SK-N-SH (cell line): ENCODE results near the gene TMEM132E. TPM values are rescaled to one million over a fixed set of nuclear protein-coding genes. Genes with fewer than 3 reads are reported as not detected.

Experiments
- CTCF ChIA-PET: fragments of 300-600, 350-600 bp; formaldehyde crosslinking; extraction: SDS; loops from one replicate; lab custom pipeline; 2021; lab: Yijun Ruan, JAX
- POLR2A ChIA-PET: fragments of 350-600 bp; sonication (Branson Sonifier 250); formaldehyde crosslinking; extraction: SDS; loops from one replicate; lab custom pipeline; 2020; ENCODE audit warnings: antibody characterized with exemption, inconsistent platforms; lab: Yijun Ruan, JAX
- DNase-seq: peaks from one replicate; pipeline ENCODE4 v3.0.0; 2012
- H2AFZ ChIP-seq: fragments of 200-600 bp; sonication (generic); 2 replicates; pipeline ENCODE4 v1.8.1; 2016; ENCODE audit warnings: antibody characterized with exemption, mild to moderate bottlenecking, low read depth
- H3F3A ChIP-seq: fragments of 200-600 bp; sonication (generic); replicated peaks from 2 replicates; pipeline ENCODE3; 2016; ENCODE audit warnings: antibody characterized with exemption, mild to moderate bottlenecking; ENCODE audit not compliant: insufficient read depth
- H3K27ac ChIP-seq, 2 experiments: fragments of 200-500 bp in 1 of 2; fragments of 200-600 bp in 1 of 2; sonication (Bioruptor generic) in 1 of 2; sonication (generic), shearing (Covaris generic) in 1 of 2; 2 replicates each; pipeline versions ENCODE4 v1.5.1 to v1.6.1; 2014 to 2016; ENCODE audit warnings: low read depth in 2 of 2, inconsistent platforms in 1 of 2, low read length in 1 of 2, mild to moderate bottlenecking in 1 of 2, mixed read lengths in 1 of 2
- H3K27me3 ChIP-seq: fragments of 200-600 bp; sonication (generic), shearing (Covaris generic); 2 replicates; pipeline ENCODE4 v1.6.1; 2016; ENCODE audit warnings: mixed run types; ENCODE audit not compliant: insufficient read depth
- H3K36me3 ChIP-seq, 2 experiments: fragments of 200-500 bp in 1 of 2; fragments of 200-600 bp in 1 of 2; sonication (Bioruptor generic) in 1 of 2; sonication (generic) in 1 of 2; replicated peaks in 1 of 2; 2 replicates each; pipeline versions ENCODE3 to v1.5.1; 2014 to 2016; ENCODE audit warnings: low read length in 1 of 2, mild to moderate bottlenecking in 1 of 2; ENCODE audit not compliant: insufficient read depth in 2 of 2, control insufficient read depth in 1 of 2
- H3K4me1 ChIP-seq, 2 experiments: fragments of 200-500 bp in 1 of 2; fragments of 200-600 bp in 1 of 2; sonication (Bioruptor generic) in 1 of 2; sonication (generic), shearing (Covaris generic) in 1 of 2; 2 replicates each; pipeline versions ENCODE4 v1.5.1 to v1.6.1; 2014 to 2016; ENCODE audit warnings: low read depth in 1 of 2, low read length in 1 of 2, mixed run types in 1 of 2; ENCODE audit not compliant: insufficient read depth in 2 of 2, control insufficient read depth in 1 of 2
- H3K4me2 ChIP-seq: fragments of 200-600 bp; sonication (generic), shearing (Covaris generic); 2 replicates; pipeline ENCODE4 v1.6.1; 2017; ENCODE audit warnings: mixed run types
- H3K4me3 ChIP-seq, 2 experiments: fragments of 200-500 bp in 1 of 2; fragments of 200-600 bp in 1 of 2; sonication (Bioruptor generic) in 1 of 2; sonication (generic), shearing (Covaris generic) in 1 of 2; 2 replicates each; pipeline versions ENCODE4 v1.5.1 to v1.8.1; 2014 to 2016; ENCODE audit warnings: low read depth in 2 of 2, inconsistent platforms in 1 of 2, low read length in 1 of 2, mild to moderate bottlenecking in 1 of 2, mixed read lengths in 1 of 2, moderate library complexity in 1 of 2
- H3K79me2 ChIP-seq: fragments of 200-600 bp; sonication (generic); 2 replicates; pipeline ENCODE4 v1.8.1; 2017; ENCODE audit warnings: mild to moderate bottlenecking; ENCODE audit not compliant: insufficient read depth
- H3K9ac ChIP-seq: fragments of 200-600 bp; sonication (generic); 2 replicates; pipeline ENCODE4 v1.6.1; 2017; ENCODE audit warnings: mixed run types
- H3K9me2 ChIP-seq: fragments of 200-600 bp; sonication (generic); 2 replicates; pipeline ENCODE4 v1.6.1; 2017; ENCODE audit warnings: mixed run types
- H3K9me3 ChIP-seq: fragments of 200-600 bp; sonication (generic); 2 replicates; pipeline ENCODE4 v1.6.1; 2017; ENCODE audit warnings: mixed run types, mild to moderate bottlenecking, moderate library complexity
- H4K20me1 ChIP-seq: fragments of 200-600 bp; sonication (generic); 2 replicates; pipeline ENCODE4 v1.6.1; 2017; ENCODE audit warnings: mild to moderate bottlenecking, mixed run types; ENCODE audit not compliant: insufficient read depth
- CHD2 ChIP-seq: fragments of 150-350 bp; IDR thresholded peaks from 2 replicates; pipeline ENCODE4 v1.6.1; 2018; ENCODE audit warnings: low read length; ENCODE audit not compliant: partially characterized antibody
- ELF1 ChIP-seq: IDR thresholded peaks from 2 replicates; pipeline ENCODE4 v1.4.0; 2012
- GABPA ChIP-seq: IDR thresholded peaks from 2 replicates; pipeline ENCODE4 v1.4.0; 2012; ENCODE audit warnings: low read depth, mild to moderate bottlenecking
- JUND ChIP-seq: IDR thresholded peaks from 2 replicates; pipeline ENCODE4 v1.4.0; 2012
- MEF2A ChIP-seq: IDR thresholded peaks from 2 replicates; pipeline ENCODE4 v1.4.0; 2012; ENCODE audit warnings: low read depth, borderline replicate concordance
- MXI1 ChIP-seq: IDR thresholded peaks from 2 replicates; pipeline ENCODE4 v1.6.1; 2012; ENCODE audit warnings: mild to moderate bottlenecking, low read depth, low read length, improper control_type of control experiment
- NRF1 ChIP-seq: IDR thresholded peaks from 2 replicates; pipeline ENCODE4 v1.6.1; 2012; ENCODE audit warnings: low read depth, mild to moderate bottlenecking, low read length
- POLR2AphosphoS5 ChIP-seq: IDR thresholded peaks from 2 replicates; pipeline ENCODE4 v1.6.1; 2012; ENCODE audit warnings: low read depth, low read length
- RAD21 ChIP-seq: IDR thresholded peaks from 2 replicates; pipeline ENCODE4 v1.6.1; 2012; ENCODE audit warnings: mild to moderate bottlenecking, low read length
- TAF1 ChIP-seq: IDR thresholded peaks from 2 replicates; pipeline ENCODE4 v1.6.1; 2012; ENCODE audit warnings: low read depth, mild to moderate bottlenecking, low read length, moderate library complexity, borderline replicate concordance
- TEAD4 ChIP-seq: IDR thresholded peaks from 2 replicates; pipeline ENCODE4 v1.4.0; 2012; ENCODE audit warnings: mild to moderate bottlenecking, borderline replicate concordance; ENCODE audit not compliant: insufficient read depth
- WGBS: methylation state at CpG from one replicate; pipeline ENCODE4 v1.1.6; 2017; ENCODE audit warnings: low lambda C conversion rate; 5-methylcytosine and 5-hydroxymethylcytosine counted together
- polyA plus RNA-seq, 3 experiments: library from polyadenylated mRNA; depleted of rRNA; stranded (reverse); fragments of >200 nt; gene quantifications; 2 replicates each; pipeline ENCODE4 v1.2.3, GENCODE V29; 2012
- TF ChIP-seq, protein P1 (sequence below): IDR thresholded peaks from 2 replicates; pipeline ENCODE4 v1.4.0; 2012; ENCODE audit warnings: low read depth, borderline replicate concordance
- TF ChIP-seq, protein P2 (sequence below): fragments of 150-350 bp; IDR thresholded peaks from 2 replicates; pipeline ENCODE4 v1.6.1; 2017; ENCODE audit warnings: antibody characterized with exemption, low read length, low read depth, borderline replicate concordance
- TF ChIP-seq, protein P3 (sequence below): IDR thresholded peaks from 2 replicates; pipeline ENCODE4 v1.6.1; 2012; ENCODE audit warnings: mild to moderate bottlenecking, low read depth, low read length, moderate library complexity

The TMEM132E gene, protein sequence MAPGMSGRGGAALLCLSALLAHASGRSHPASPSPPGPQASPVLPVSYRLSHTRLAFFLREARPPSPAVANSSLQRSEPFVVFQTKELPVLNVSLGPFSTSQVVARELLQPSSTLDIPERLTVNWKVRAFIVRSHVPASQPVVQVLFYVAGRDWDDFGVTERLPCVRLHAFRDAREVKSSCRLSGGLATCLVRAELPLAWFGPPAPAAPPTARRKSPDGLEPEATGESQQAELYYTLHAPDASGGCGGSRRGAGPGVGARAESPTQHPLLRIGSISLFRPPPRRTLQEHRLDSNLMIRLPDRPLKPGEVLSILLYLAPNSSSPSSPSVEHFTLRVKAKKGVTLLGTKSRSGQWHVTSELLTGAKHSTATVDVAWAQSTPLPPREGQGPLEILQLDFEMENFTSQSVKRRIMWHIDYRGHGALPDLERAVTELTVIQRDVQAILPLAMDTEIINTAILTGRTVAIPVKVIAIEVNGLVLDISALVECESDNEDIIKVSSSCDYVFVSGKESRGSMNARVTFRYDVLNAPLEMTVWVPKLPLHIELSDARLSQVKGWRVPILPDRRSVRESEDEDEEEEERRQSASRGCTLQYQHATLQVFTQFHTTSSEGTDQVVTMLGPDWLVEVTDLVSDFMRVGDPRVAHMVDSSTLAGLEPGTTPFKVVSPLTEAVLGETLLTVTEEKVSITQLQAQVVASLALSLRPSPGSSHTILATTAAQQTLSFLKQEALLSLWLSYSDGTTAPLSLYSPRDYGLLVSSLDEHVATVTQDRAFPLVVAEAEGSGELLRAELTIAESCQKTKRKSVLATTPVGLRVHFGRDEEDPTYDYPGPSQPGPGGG (N-terminal part only)
- polyA plus RNA-seq (2012; rRNA removed), result not detected in 2 replicates
- not detected in 2 replicates for polyA plus RNA-seq (2012; cell fraction: cytosol; rRNA removed)
- polyA plus RNA-seq (2012; cell fraction: nucleus; rRNA removed), result not detected in 2 replicates

DNA sequence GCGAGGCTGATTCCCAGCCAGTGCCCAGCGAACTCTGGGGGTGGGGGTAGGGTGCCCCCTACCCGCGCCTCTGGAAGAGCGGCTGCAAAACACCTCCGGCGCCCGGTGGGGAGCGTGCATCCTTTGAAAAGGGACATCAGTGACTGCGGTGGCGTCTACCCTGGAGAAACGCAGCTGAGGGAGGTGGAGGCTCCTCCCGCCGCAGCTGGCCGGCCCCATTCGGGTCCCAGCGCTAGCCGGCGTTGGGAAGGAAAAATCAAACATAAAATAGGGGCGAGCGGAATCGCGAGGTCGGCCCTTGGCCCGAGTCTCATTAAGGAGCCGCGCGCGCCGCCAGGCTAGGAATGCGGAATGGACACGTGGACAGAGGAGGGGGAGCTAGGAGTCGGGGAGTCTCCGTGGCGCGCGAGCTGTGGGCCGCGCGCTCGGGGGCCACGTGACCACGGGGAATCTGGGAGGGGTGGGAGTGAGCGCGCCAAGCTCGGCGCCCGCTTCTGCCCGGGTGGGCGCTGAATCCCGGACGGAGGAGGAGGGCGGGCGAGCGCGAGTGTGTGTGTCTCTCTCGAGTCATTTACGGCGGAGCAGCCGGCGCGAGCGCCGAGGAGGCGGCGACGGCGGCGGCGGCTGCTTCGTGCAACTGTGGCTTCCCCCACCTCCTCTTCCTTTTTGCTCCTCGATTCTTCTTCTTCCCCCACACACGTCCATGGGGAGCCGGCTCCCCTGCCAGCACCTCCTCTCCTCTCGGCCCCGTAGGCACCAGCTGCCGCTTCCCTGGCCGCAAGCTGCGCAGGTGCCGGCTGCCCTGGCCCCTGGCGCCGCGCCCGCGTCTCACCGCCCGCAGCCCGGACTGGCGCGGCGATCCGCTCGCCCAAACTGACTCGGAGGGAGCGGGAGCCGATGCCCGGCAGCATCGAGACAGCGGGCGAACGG lies at the start of gene TMEM132E:
Gene TMEM132E (plus strand): TSS at position 566 of the 930 bp plus-strand sequence. CDS start 1,495 bp downstream, outside the sequence.
- Histone ChIP-seq H3K9me3 (no peaks in the 10 kb centered on the region), H3K9ac (no peak within 1 kb of the TSS), H3K4me1 (peaks cover 0 to 18% of the 10 kb centered on the region in 2 experiments; a peak in 1 of 4 replicates), H3F3A (no peaks in the 10 kb centered on the region), H3K9me2 (no peaks in the 10 kb centered on the region), H3K36me3 (no peaks in the 10 kb centered on the region), H2AFZ (peak within 1 kb of the TSS; percentile 41; the same call in 1 of the 2 replicates), H4K20me1 (no peaks in the 10 kb centered on the region), H3K27me3 (peaks cover 76% of the 10 kb centered on the region), H3K79me2 (no peaks in the 10 kb centered on the region), H3K4me3 (peak within 1 kb of the TSS; percentile 38 to 41), H3K27ac (no peak within 1 kb of the TSS), H3K4me2 (peak within 1 kb of the TSS; percentile 78)
- WGBS, result 4% methylated on average over 51 of the region's 101 CpGs
- TF ChIP-seq, protein P1, sequence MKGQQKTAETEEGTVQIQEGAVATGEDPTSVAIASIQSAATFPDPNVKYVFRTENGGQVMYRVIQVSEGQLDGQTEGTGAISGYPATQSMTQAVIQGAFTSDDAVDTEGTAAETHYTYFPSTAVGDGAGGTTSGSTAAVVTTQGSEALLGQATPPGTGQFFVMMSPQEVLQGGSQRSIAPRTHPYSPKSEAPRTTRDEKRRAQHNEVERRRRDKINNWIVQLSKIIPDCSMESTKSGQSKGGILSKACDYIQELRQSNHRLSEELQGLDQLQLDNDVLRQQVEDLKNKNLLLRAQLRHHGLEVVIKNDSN, result peak; percentile 75
- no peak for TF ChIP-seq CHD2
- TF ChIP-seq, protein P2, sequence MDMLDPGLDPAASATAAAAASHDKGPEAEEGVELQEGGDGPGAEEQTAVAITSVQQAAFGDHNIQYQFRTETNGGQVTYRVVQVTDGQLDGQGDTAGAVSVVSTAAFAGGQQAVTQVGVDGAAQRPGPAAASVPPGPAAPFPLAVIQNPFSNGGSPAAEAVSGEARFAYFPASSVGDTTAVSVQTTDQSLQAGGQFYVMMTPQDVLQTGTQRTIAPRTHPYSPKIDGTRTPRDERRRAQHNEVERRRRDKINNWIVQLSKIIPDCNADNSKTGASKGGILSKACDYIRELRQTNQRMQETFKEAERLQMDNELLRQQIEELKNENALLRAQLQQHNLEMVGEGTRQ, result no peak
- peak; percentile 75 for DNase-seq
- ChIA-PET POLR2A (no interaction called here), CTCF (interaction anchor here (0.9 to 6.8 kb wide), 9 partner anchors 17 to 1185 kb away, joined by 3 to 45 read pairs (median 4); no protein-coding TSS in a partner anchor)

DNA sequence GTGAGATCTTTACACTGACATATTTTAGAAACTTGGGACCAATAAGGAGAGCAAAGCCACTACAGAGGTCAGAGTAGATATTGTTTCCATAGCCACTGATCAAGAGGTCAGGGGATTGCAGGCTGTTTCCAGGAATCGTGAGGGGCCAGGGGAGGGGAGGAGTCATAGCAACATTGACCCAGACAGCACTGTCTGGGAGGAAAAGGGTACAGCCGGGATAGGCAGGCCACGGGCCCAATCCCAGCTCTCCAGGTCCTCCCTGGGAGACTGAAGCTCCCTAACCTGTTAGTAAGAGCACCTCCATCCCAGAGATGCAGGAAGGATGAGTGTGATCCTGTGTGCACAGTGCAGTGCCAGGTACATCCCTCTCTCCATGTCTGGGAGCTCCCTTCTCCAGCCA lies 48.5 kb upstream of the TMEM132E start:
- Histone ChIP-seq H3K4me3 (no peak overlapping the region), H3K27ac (no peak overlapping the region), H3K79me2 (no peaks in the 10 kb centered on the region), H3F3A (no peaks in the 10 kb centered on the region), H3K4me2 (no peak overlapping the region), H3K9me2 (no peaks in the 10 kb centered on the region), H2AFZ (no peak overlapping the region), H3K4me1 (peaks cover 0 to 3% of the 10 kb centered on the region in 2 experiments; a peak in 1 of 4 replicates), H3K36me3 (no peaks in the 10 kb centered on the region), H3K9ac (no peak overlapping the region), H3K9me3 (no peaks in the 10 kb centered on the region), H3K27me3 (no peaks in the 10 kb centered on the region; the same call in 1 of the 2 replicates), H4K20me1 (no peaks in the 10 kb centered on the region)
- ChIA-PET POLR2A (no interaction called here), CTCF (interaction anchor here (1.0 to 3.4 kb wide), 2 partner anchors 11 to 91 kb away, joined by 3 to 20 read pairs; no protein-coding TSS in a partner anchor)
- WGBS, result 12% methylated on average over 2 of the region's 3 CpGs
- DNase-seq, result no peak
- TF ChIP-seq, protein P2, result no peak
- TF ChIP-seq TAF1 (no peak), NRF1 (no peak), TEAD4 (no peak), CHD2 (no peak), POLR2AphosphoS5 (no peak), MXI1 (no peak), ELF1 (no peak), MEF2A (no peak), GABPA (no peak), RAD21 (no peak), JUND (no peak)
- TF ChIP-seq, protein P3, sequence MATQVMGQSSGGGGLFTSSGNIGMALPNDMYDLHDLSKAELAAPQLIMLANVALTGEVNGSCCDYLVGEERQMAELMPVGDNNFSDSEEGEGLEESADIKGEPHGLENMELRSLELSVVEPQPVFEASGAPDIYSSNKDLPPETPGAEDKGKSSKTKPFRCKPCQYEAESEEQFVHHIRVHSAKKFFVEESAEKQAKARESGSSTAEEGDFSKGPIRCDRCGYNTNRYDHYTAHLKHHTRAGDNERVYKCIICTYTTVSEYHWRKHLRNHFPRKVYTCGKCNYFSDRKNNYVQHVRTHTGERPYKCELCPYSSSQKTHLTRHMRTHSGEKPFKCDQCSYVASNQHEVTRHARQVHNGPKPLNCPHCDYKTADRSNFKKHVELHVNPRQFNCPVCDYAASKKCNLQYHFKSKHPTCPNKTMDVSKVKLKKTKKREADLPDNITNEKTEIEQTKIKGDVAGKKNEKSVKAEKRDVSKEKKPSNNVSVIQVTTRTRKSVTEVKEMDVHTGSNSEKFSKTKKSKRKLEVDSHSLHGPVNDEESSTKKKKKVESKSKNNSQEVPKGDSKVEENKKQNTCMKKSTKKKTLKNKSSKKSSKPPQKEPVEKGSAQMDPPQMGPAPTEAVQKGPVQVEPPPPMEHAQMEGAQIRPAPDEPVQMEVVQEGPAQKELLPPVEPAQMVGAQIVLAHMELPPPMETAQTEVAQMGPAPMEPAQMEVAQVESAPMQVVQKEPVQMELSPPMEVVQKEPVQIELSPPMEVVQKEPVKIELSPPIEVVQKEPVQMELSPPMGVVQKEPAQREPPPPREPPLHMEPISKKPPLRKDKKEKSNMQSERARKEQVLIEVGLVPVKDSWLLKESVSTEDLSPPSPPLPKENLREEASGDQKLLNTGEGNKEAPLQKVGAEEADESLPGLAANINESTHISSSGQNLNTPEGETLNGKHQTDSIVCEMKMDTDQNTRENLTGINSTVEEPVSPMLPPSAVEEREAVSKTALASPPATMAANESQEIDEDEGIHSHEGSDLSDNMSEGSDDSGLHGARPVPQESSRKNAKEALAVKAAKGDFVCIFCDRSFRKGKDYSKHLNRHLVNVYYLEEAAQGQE, result no peak
